Loucy (cell line): Measurements from ENCODE around the gene CCDC33.

Source experiments
- H2AFZ ChIP-seq: fragments of 200-600 bp; sonication (generic); 2 replicates; pipeline ENCODE4 v1.6.0; 2016; ENCODE audit warnings: antibody characterized with exemption, mild to moderate bottlenecking, low read length, moderate library complexity
- H3F3A ChIP-seq: fragments of 200-600 bp; 2 replicates; pipeline ENCODE4 v1.6.0; 2016; ENCODE audit warnings: antibody characterized with exemption, low read depth, mild to moderate bottlenecking
- H3K27me3 ChIP-seq: fragments of 200-600 bp; sonication (generic); 2 replicates; pipeline ENCODE4 v1.6.1; 2014; ENCODE audit warnings: low read length, mild to moderate bottlenecking; ENCODE audit not compliant: insufficient read depth, poor library complexity, severe bottlenecking
- H3K36me3 ChIP-seq: fragments of 200-600 bp; sonication (generic); 2 replicates; pipeline ENCODE4 v1.6.1; 2016; ENCODE audit warnings: low read length; ENCODE audit not compliant: insufficient read depth
- H3K4me1 ChIP-seq: fragments of 200-600 bp; sonication (generic); 2 replicates; pipeline ENCODE4 v1.5.1; 2014; ENCODE audit warnings: low read length, mild to moderate bottlenecking; ENCODE audit not compliant: insufficient read depth, poor library complexity, severe bottlenecking
- H3K4me2 ChIP-seq: fragments of 200-600 bp; sonication (generic); 2 replicates; pipeline ENCODE4 v1.6.0; 2014; ENCODE audit warnings: antibody characterized with exemption, low read length, low read depth, mild to moderate bottlenecking; ENCODE audit not compliant: poor library complexity, severe bottlenecking
- H3K4me3 ChIP-seq: fragments of 200-600 bp; sonication (generic); 2 replicates; pipeline ENCODE4 v1.5.1; 2014; ENCODE audit warnings: low read length, mild to moderate bottlenecking, mixed read lengths; ENCODE audit not compliant: poor library complexity, severe bottlenecking
- H3K79me2 ChIP-seq: fragments of 200-600 bp; sonication (generic); 2 replicates; pipeline ENCODE4 v1.6.1; 2014; ENCODE audit warnings: low read length; ENCODE audit not compliant: insufficient read depth
- H3K9ac ChIP-seq: fragments of 200-600 bp; sonication (generic); 2 replicates; pipeline ENCODE4 v1.6.0; 2014; ENCODE audit warnings: mild to moderate bottlenecking, low read depth, low read length, moderate library complexity; ENCODE audit not compliant: poor library complexity, severe bottlenecking
- H3K9me2 ChIP-seq: fragments of 200-600 bp; sonication (generic); replicated peaks from 2 replicates; pipeline ENCODE4 v1.6.1; 2016; ENCODE audit warnings: low read depth, low read length, mixed read lengths
- H3K9me3 ChIP-seq: fragments of 200-600 bp; sonication (generic); 2 replicates; pipeline ENCODE4 v1.6.1; 2014; ENCODE audit warnings: mild to moderate bottlenecking, antibody characterized with exemption, low read length, low read depth; ENCODE audit not compliant: insufficient read depth
- H4K20me1 ChIP-seq: fragments of 200-600 bp; sonication (generic); 2 replicates; pipeline ENCODE4 v1.6.0; 2014; ENCODE audit warnings: antibody characterized with exemption, low read length, mild to moderate bottlenecking; ENCODE audit not compliant: insufficient read depth, poor library complexity, severe bottlenecking
- EZH2phosphoT487 ChIP-seq: fragments of 200-600 bp; IDR thresholded peaks from 2 replicates; pipeline ENCODE4 v1.6.1; 2018; ENCODE audit warnings: antibody characterized with exemption, mild to moderate bottlenecking, moderate library complexity, borderline replicate concordance
- TF ChIP-seq, protein P1 (sequence below): fragments of 200-600 bp; sonication (generic); conservative IDR thresholded peaks from 2 replicates; pipeline ENCODE4 v1.5.1; 2014; ENCODE audit warnings: mild to moderate bottlenecking, antibody characterized with exemption, low read length

The CCDC33 gene

DNA sequence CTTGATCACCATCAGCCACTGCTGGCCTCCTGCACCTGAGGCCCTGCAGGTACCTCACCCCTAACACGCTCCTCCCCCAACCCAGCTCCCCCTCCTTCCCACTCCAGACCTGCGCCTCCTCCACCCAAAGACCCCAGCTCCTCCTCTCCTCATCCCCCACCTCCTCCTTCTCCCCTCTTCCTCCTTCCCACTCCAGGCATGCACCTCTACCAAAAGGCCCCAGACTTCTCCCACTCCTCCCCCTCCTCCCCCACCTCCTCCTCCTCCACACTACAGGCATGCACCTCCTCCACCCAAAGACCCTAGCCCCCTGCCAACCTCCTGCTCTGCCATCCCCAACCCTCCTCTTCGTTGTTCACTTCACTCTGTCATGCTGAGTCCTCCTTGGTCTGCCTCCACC is 88.6 kb downstream of the CCDC33 start:
- Histone ChIP-seq H3F3A (no peaks in the 10 kb centered on the region), H3K4me1 (peaks cover 34% of the 10 kb centered on the region), H3K9ac (no peak overlapping the region), H2AFZ (0 out of 2 replicates have a peak overlapping the region, but pooled peaks have one; percentile 32), H4K20me1 (no peaks in the 10 kb centered on the region), H3K9me3 (no peaks in the 10 kb centered on the region), H3K36me3 (no peaks in the 10 kb centered on the region), H3K9me2 (no peaks in the 10 kb centered on the region), H3K4me2 (no peak overlapping the region), H3K79me2 (no peaks in the 10 kb centered on the region), H3K4me3 (no peak overlapping the region), H3K27me3 (no peaks in the 10 kb centered on the region)
- TF ChIP-seq, protein P1, sequence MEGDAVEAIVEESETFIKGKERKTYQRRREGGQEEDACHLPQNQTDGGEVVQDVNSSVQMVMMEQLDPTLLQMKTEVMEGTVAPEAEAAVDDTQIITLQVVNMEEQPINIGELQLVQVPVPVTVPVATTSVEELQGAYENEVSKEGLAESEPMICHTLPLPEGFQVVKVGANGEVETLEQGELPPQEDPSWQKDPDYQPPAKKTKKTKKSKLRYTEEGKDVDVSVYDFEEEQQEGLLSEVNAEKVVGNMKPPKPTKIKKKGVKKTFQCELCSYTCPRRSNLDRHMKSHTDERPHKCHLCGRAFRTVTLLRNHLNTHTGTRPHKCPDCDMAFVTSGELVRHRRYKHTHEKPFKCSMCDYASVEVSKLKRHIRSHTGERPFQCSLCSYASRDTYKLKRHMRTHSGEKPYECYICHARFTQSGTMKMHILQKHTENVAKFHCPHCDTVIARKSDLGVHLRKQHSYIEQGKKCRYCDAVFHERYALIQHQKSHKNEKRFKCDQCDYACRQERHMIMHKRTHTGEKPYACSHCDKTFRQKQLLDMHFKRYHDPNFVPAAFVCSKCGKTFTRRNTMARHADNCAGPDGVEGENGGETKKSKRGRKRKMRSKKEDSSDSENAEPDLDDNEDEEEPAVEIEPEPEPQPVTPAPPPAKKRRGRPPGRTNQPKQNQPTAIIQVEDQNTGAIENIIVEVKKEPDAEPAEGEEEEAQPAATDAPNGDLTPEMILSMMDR, result no peak
- no peak for TF ChIP-seq EZH2phosphoT487

DNA sequence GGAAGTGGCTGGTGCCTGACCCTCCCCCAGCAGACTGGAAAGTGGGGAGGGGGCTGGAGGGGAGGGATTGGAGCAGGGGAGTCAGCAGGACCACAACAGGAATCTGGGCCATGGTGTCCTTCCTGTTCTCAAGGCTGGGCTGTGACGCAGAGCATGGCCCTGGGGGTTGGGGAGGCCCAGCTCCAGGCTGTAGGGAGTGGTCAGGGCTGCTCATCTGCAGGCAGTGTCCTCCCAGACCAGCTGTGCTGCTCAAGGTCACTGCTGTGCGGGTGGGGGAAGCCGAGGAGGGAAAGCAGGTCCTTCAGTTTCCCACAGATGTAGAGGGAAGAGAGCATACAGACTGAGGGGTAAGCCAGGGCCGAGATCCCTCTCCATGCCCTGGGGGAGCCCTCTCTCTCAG is 90.6 kb downstream of the CCDC33 start:
- H3K27me3 ChIP-seq, result no peaks in the 10 kb centered on the region
- H3K79me2 ChIP-seq, result no peaks in the 10 kb centered on the region
- H3K9me3 ChIP-seq, result no peaks in the 10 kb centered on the region
- no peaks in the 10 kb centered on the region for H3K9me2 ChIP-seq
- H2AFZ ChIP-seq, result no peak overlapping the region
- H3K9ac ChIP-seq, result no peak overlapping the region
- no peak overlapping the region for H3K4me3 ChIP-seq
- H3K4me1 ChIP-seq, result peaks cover 22% of the 10 kb centered on the region
- H3K36me3 ChIP-seq, result no peaks in the 10 kb centered on the region
- H4K20me1 ChIP-seq, result no peaks in the 10 kb centered on the region
- no peaks in the 10 kb centered on the region for H3F3A ChIP-seq
- no peak for TF ChIP-seq EZH2phosphoT487
- TF ChIP-seq, protein P1, result no peak
- no peak overlapping the region for H3K4me2 ChIP-seq

DNA sequence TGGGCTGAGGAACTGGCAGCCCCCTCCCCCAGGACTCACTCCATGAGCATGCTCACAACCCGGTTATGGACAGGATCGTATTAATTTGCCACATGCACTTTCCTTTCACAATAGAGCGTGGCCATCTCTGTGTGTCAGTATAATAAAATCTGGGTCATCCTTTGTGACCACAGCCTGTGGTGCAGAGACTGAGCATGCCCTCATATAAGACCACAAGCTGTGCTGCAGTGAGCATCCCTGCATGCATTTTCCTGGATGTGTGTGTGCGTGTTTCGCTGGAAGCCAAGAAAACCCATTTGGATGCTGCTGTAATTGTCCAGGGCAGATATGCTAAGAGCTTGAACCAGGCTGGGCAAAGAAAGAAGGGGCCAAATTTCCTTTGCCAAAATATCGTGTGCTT is 91.6 kb downstream of the CCDC33 start:
- no peaks in the 10 kb centered on the region for H3K9me2 ChIP-seq
- H3K4me2 ChIP-seq, result no peak overlapping the region
- no peaks in the 10 kb centered on the region for H3K36me3 ChIP-seq
- no peaks in the 10 kb centered on the region for H3K9me3 ChIP-seq
- H2AFZ ChIP-seq, result no peak overlapping the region
- no peak overlapping the region for H3K9ac ChIP-seq
- H3K4me3 ChIP-seq, result no peak overlapping the region
- H3K79me2 ChIP-seq, result no peaks in the 10 kb centered on the region
- TF ChIP-seq, protein P1, result no peak
- TF ChIP-seq EZH2phosphoT487, result no peak
- no peaks in the 10 kb centered on the region for H4K20me1 ChIP-seq
- H3K27me3 ChIP-seq, result no peaks in the 10 kb centered on the region
- no peaks in the 10 kb centered on the region for H3F3A ChIP-seq
- peaks cover 22% of the 10 kb centered on the region for H3K4me1 ChIP-seq
